Tibial nerve (tissue), 4 donors: ENCODE measurements around the gene MMP1.

Experiments used
- CTCF ChIP-seq, 5 experiments: fragments of 200-600 bp in 3 of 5; fragments of 450-650 bp in 2 of 5; sonication (generic) in 3 of 5; IDR thresholded peaks; one replicate each; pipeline ENCODE4 v1.5.1; 2016 to 2019; ENCODE audit warnings: antibody characterized with exemption in 5 of 5, mild to moderate bottlenecking in 3 of 5, moderate library complexity in 2 of 5
- EP300 ChIP-seq, 2 donors: sonication (generic); formaldehyde crosslinking; IDR thresholded peaks; one replicate each; pipeline ENCODE4 v1.6.1; 2017; ENCODE audit warnings: antibody characterized with exemption in 2 of 2, mild to moderate bottlenecking in 1 of 2
- POLR2A ChIP-seq, 2 donors: fragments of 450-650 bp; IDR thresholded peaks; one replicate each; pipeline ENCODE4 v1.6.1; 2017; ENCODE audit warnings: antibody characterized with exemption in 2 of 2, mild to moderate bottlenecking in 2 of 2, moderate library complexity in 2 of 2

GRCh38 chr11:102749101-102749722 is 48.7 kb downstream of the MMP1 start:
- TF ChIP-seq CTCF (IDR thresholded peaks at IDR 0.05): no peak
- no peak for TF ChIP-seq EP300 (IDR thresholded peaks at IDR 0.05)
- no peak for TF ChIP-seq POLR2A (IDR thresholded peaks at IDR 0.05)
